WERI-Rb-1 (cell line): Measurements from ENCODE around the gene STRADA.

ENCODE experiments used
- DNase-seq: peaks from one replicate; pipeline ENCODE4 v3.0.0-alpha.2; 2020
- H3K27ac ChIP-seq: fragments of 250-450 bp; sonication (Bioruptor Pico); 2 replicates; pipeline ENCODE4 v1.5.1; 2020; ENCODE audit warnings: mild to moderate bottlenecking, moderate library complexity
- H3K27me3 ChIP-seq: fragments of 250-450 bp; sonication (Bioruptor Pico); 2 replicates; pipeline ENCODE4 v1.5.1; 2021; ENCODE audit warnings: mild to moderate bottlenecking, low read depth, moderate library complexity; ENCODE audit not compliant: insufficient read depth, severe bottlenecking
- H3K36me3 ChIP-seq: fragments of 250-450 bp; sonication (Bioruptor Pico); 2 replicates; pipeline ENCODE4 v1.5.1; 2020; ENCODE audit warnings: mild to moderate bottlenecking, moderate library complexity
- H3K4me3 ChIP-seq: 2 replicates; pipeline ENCODE4 v1.5.1; 2011; ENCODE audit warnings: low read depth, mild to moderate bottlenecking, control low read depth, low read length
- H3K9me3 ChIP-seq: fragments of 250-450 bp; sonication (Bioruptor Pico); 2 replicates; pipeline ENCODE4 v1.5.1; 2021; ENCODE audit warnings: mild to moderate bottlenecking, moderate library complexity; ENCODE audit not compliant: severe bottlenecking
- TF ChIP-seq, protein P1 (sequence below): IDR thresholded peaks from 2 replicates; pipeline ENCODE4 v1.5.1; 2011; ENCODE audit warnings: low read depth, mild to moderate bottlenecking, control low read depth, inconsistent platforms, low read length

STRADA gene

GRCh38 chr17:63753215-63753614 is 11.6 kb upstream of the STRADA start:
- DNase-seq, result no peak
- TF ChIP-seq, protein P1, sequence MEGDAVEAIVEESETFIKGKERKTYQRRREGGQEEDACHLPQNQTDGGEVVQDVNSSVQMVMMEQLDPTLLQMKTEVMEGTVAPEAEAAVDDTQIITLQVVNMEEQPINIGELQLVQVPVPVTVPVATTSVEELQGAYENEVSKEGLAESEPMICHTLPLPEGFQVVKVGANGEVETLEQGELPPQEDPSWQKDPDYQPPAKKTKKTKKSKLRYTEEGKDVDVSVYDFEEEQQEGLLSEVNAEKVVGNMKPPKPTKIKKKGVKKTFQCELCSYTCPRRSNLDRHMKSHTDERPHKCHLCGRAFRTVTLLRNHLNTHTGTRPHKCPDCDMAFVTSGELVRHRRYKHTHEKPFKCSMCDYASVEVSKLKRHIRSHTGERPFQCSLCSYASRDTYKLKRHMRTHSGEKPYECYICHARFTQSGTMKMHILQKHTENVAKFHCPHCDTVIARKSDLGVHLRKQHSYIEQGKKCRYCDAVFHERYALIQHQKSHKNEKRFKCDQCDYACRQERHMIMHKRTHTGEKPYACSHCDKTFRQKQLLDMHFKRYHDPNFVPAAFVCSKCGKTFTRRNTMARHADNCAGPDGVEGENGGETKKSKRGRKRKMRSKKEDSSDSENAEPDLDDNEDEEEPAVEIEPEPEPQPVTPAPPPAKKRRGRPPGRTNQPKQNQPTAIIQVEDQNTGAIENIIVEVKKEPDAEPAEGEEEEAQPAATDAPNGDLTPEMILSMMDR, result no peak
- H3K27ac ChIP-seq, result no peak overlapping the region

DNA sequence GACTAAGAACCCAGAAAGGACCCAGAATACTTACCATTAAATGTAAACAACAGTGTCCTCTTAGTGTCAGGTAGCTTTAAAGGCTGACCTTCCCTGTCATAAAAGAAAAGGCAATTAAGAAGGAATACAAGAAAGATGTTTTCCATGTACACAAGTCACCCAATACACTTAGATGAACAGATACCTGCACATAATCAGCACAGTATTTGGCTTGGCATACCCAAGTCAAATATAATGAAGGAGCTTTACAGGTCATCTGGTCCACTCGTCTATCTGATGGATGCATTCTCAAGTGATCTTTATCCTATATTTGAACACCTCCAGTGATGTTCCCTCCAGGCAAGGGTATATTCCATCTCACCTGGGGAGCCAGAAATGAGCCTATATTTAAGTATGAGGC is 11.1 kb upstream of the STRADA start:
- Histone ChIP-seq H3K36me3 (peaks cover 95% of the 10 kb centered on the region), H3K27ac (no peak overlapping the region), H3K9me3 (no peaks in the 10 kb centered on the region), H3K27me3 (no peaks in the 10 kb centered on the region), H3K4me3 (no peak overlapping the region)
- DNase-seq, result no peak
- TF ChIP-seq, protein P1, result no peak

More at GRCh38 chr17:63753215-63753614, 11.6 kb upstream of the STRADA start:
- Histone ChIP-seq H3K27me3 (no peaks in the 10 kb centered on the region), H3K4me3 (no peak overlapping the region), H3K36me3 (peaks cover 95% of the 10 kb centered on the region), H3K9me3 (no peaks in the 10 kb centered on the region)

DNA sequence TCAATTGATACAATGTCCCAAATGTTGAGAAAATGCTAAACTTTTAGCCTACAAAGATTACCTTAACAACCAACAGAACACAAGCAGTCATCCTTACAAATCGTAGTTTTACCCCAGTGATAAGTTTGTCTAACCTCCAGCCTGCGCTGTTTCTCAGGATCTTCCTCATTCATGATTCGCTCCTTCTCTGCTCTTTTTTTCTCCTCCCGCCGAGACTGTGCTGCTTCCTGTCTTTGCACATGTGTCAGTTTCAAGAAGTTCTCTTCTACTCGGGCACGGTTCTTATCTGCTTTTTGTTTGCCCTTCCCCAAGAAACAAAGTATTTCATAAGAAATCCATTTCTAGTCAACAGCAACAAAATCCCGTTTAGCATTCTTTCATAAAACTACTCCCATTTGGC is 10.2 kb upstream of the STRADA start:
- Histone ChIP-seq H3K27me3 (no peaks in the 10 kb centered on the region), H3K4me3 (no peak overlapping the region), H3K9me3 (no peaks in the 10 kb centered on the region), H3K36me3 (peaks cover 95% of the 10 kb centered on the region), H3K27ac (no peak overlapping the region)
- TF ChIP-seq, protein P1, result no peak
- no peak for DNase-seq

GRCh38 chr17:63741143-63741407 is 524 bp downstream of the STRADA start:
- Histone ChIP-seq H3K36me3 (peaks cover 9% of the 10 kb centered on the region), H3K9me3 (no peaks in the 10 kb centered on the region), H3K27me3 (no peaks in the 10 kb centered on the region), H3K27ac (peak overlapping the region; percentile 91), H3K4me3 (peak overlapping the region; percentile 96)
- DNase-seq, result no peak
- TF ChIP-seq, protein P1, result no peak

DNA sequence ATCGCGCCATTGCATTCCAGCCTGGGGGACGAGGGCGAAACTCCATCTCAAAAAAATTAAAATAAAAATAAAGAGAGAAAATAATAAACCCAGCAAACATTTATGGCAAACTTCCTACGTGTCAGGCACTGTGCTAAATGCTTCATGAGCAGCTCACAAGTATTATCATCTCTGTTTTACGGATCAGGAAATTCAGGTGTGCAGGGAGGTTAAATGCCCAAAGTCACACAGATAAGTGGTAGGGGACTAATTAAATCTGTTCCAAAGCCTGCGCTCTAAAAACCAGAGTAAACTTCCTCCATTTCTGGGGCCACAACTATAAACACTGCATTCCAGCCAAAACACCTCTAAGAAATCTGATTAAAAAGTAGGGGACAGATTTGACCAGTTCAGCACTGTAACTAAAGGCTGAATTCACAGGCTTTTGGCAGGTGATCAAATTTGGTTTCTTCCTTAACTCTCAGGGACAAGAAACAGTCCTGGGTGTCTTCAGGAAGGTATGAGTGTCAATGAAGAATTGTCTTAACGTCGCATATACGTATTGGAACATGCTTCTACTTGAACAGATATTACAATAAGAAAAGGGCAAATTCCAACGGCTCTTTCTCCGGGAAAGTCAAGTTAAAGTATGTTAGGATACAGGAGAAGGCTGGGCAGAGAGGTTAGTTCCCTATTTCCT is 996 bp downstream of the STRADA start:
- no peak for DNase-seq
- Histone ChIP-seq H3K36me3 (peaks cover 4% of the 10 kb centered on the region), H3K4me3 (peak overlapping the region; percentile 96), H3K9me3 (no peaks in the 10 kb centered on the region), H3K27me3 (no peaks in the 10 kb centered on the region), H3K27ac (peak overlapping the region; percentile 91)
- TF ChIP-seq, protein P1, result no peak

GRCh38 chr17:63735691-63736090 is 5.9 kb downstream of the STRADA start:
- DNase-seq, result no peak
- Histone ChIP-seq H3K36me3 (no peaks in the 10 kb centered on the region), H3K27ac (no peak overlapping the region), H3K9me3 (no peaks in the 10 kb centered on the region), H3K4me3 (no peak overlapping the region), H3K27me3 (no peaks in the 10 kb centered on the region)
- TF ChIP-seq, protein P1, result no peak
